Karpas-422 (cell line): Measurements from ENCODE around the gene LARGE1. TPM values are rescaled to one million over a fixed set of nuclear protein-coding genes. Genes with fewer than 3 reads are reported as not detected.

Source experiments
- DNase-seq: peaks from one replicate; pipeline ENCODE4 v3.0.0-alpha.2; 2015
- H2AFZ ChIP-seq: fragments of 200-600 bp; sonication (generic); 2 replicates; pipeline ENCODE4 v1.6.1; 2014; ENCODE audit warnings: antibody characterized with exemption, low read length, mixed read lengths
- H3K27ac ChIP-seq: fragments of 200-600 bp; sonication (generic); 2 replicates; pipeline ENCODE4 v1.5.1; 2014; ENCODE audit warnings: mild to moderate bottlenecking, low read length, moderate library complexity
- H3K27me3 ChIP-seq: fragments of 200-600 bp; sonication (generic); 2 replicates; pipeline ENCODE4 v1.6.1; 2014; ENCODE audit warnings: low read length, mixed read lengths
- H3K36me3 ChIP-seq: fragments of 200-600 bp; sonication (generic); 2 replicates; pipeline ENCODE4 v1.6.1; 2014; ENCODE audit warnings: low read length, mixed read lengths; ENCODE audit not compliant: insufficient read depth
- H3K4me1 ChIP-seq: fragments of 200-600 bp; sonication (generic); 2 replicates; pipeline ENCODE4 v1.6.1; 2014; ENCODE audit warnings: mild to moderate bottlenecking, low read length, mixed read lengths
- H3K4me2 ChIP-seq: fragments of 200-600 bp; sonication (generic); 2 replicates; pipeline ENCODE4 v1.6.1; 2014; ENCODE audit warnings: low read length, low read depth, mild to moderate bottlenecking; ENCODE audit not compliant: poor library complexity, severe bottlenecking
- H3K4me3 ChIP-seq: fragments of 200-600 bp; sonication (generic); 2 replicates; pipeline ENCODE4 v1.5.1; 2014; ENCODE audit warnings: mild to moderate bottlenecking, antibody characterized with exemption, low read length, mixed read lengths
- H3K79me2 ChIP-seq: fragments of 200-600 bp; sonication (generic); 2 replicates; pipeline ENCODE4 v1.6.1; 2014; ENCODE audit warnings: mild to moderate bottlenecking, low read length, mixed read lengths
- H3K9ac ChIP-seq: fragments of 200-600 bp; sonication (generic); 2 replicates; pipeline ENCODE4 v1.6.0; 2014; ENCODE audit warnings: low read length
- H3K9me2 ChIP-seq: fragments of 200-600 bp; sonication (generic), shearing (Covaris generic); replicated peaks from 2 replicates; pipeline ENCODE4 v1.6.0; 2014; ENCODE audit warnings: mild to moderate bottlenecking, low read length, moderate library complexity; ENCODE audit not compliant: insufficient read depth
- H3K9me3 ChIP-seq: fragments of 300-700, 200-600 bp; sonication (generic); 2 replicates; pipeline ENCODE4 v1.6.1; 2014; ENCODE audit warnings: low read length, mixed read lengths
- H4K20me1 ChIP-seq: fragments of 200-600 bp; sonication (generic); 2 replicates; pipeline ENCODE4 v1.6.1; 2014; ENCODE audit warnings: mild to moderate bottlenecking, antibody characterized with exemption, low read length, low read depth; ENCODE audit not compliant: insufficient read depth
- total RNA-seq: library from RNA; depleted of rRNA; stranded (reverse); fragments of >200 nt; shearing (Covaris generic); gene quantifications from 2 replicates; pipeline ENCODE4 v1.2.3, GENCODE V29; 2014; ENCODE audit warnings: low replicate concordance

Gene LARGE1
- total RNA-seq, 1 experiment from 2014 or later: 0.15 TPM

GRCh38 chr22:33260498-33260897, 659.8 kb downstream of the LARGE1 start:
- Histone ChIP-seq H3K27me3 (no peaks in the 10 kb centered on the region), H3K36me3 (no peaks in the 10 kb centered on the region), H3K4me3 (no peak overlapping the region), H4K20me1 (no peaks in the 10 kb centered on the region), H3K4me2 (no peak overlapping the region), H3K9ac (no peak overlapping the region), H3K27ac (no peak overlapping the region), H3K4me1 (peaks cover 10% of the 10 kb centered on the region), H3K79me2 (no peaks in the 10 kb centered on the region), H2AFZ (no peak overlapping the region), H3K9me3 (no peaks in the 10 kb centered on the region), H3K9me2 (no peaks in the 10 kb centered on the region)
- no peak for DNase-seq

GRCh38 chr22:33255791-33256190, 664.5 kb downstream of the LARGE1 start:
- Histone ChIP-seq H3K4me3 (no peak overlapping the region), H3K9ac (no peak overlapping the region), H3K4me1 (peaks cover 12% of the 10 kb centered on the region), H3K79me2 (no peaks in the 10 kb centered on the region), H4K20me1 (no peaks in the 10 kb centered on the region), H3K36me3 (no peaks in the 10 kb centered on the region), H3K27me3 (no peaks in the 10 kb centered on the region), H3K9me3 (no peaks in the 10 kb centered on the region), H2AFZ (no peak overlapping the region), H3K27ac (no peak overlapping the region), H3K4me2 (no peak overlapping the region), H3K9me2 (no peaks in the 10 kb centered on the region)
- DNase-seq: no peak

GRCh38 chr22:33248948-33249347, 671.3 kb downstream of the LARGE1 start:
- H2AFZ ChIP-seq: no peak overlapping the region
- H3K27ac ChIP-seq: no peak overlapping the region
- H3K9me3 ChIP-seq: no peaks in the 10 kb centered on the region
- no peaks in the 10 kb centered on the region for H4K20me1 ChIP-seq
- H3K27me3 ChIP-seq: no peaks in the 10 kb centered on the region
- H3K4me3 ChIP-seq: no peak overlapping the region
- no peaks in the 10 kb centered on the region for H3K4me1 ChIP-seq
- no peak overlapping the region for H3K4me2 ChIP-seq
- no peaks in the 10 kb centered on the region for H3K36me3 ChIP-seq
- no peaks in the 10 kb centered on the region for H3K9me2 ChIP-seq
- no peak overlapping the region for H3K9ac ChIP-seq
- no peak for DNase-seq
- no peaks in the 10 kb centered on the region for H3K79me2 ChIP-seq

- Histone ChIP-seq H3K9me2 (no peaks in the 10 kb centered on the region), H3K27ac (no peak overlapping the region), H3K4me2 (no peak overlapping the region), H3K36me3 (no peaks in the 10 kb centered on the region), H2AFZ (no peak overlapping the region), H3K27me3 (0 out of 2 replicates have a peak, but pooled peaks cover 1% of the 10 kb centered on the region), H4K20me1 (no peaks in the 10 kb centered on the region), H3K9ac (no peak overlapping the region), H3K4me1 (no peaks in the 10 kb centered on the region), H3K9me3 (no peaks in the 10 kb centered on the region), H3K79me2 (no peaks in the 10 kb centered on the region), H3K4me3 (no peak overlapping the region)
- no peak for DNase-seq
Measured at GRCh38 chr22:33247758-33248157, 672.5 kb downstream of the LARGE1 start.

- H2AFZ ChIP-seq: no peak overlapping the region
- H3K9me2 ChIP-seq: no peaks in the 10 kb centered on the region
- 0 out of 2 replicates have a peak, but pooled peaks cover 3% of the 10 kb centered on the region for H3K27me3 ChIP-seq
- H3K27ac ChIP-seq: no peak overlapping the region
- H3K4me2 ChIP-seq: no peak overlapping the region
- H3K4me3 ChIP-seq: no peak overlapping the region
- H3K79me2 ChIP-seq: no peaks in the 10 kb centered on the region
- no peaks in the 10 kb centered on the region for H3K9me3 ChIP-seq
- H4K20me1 ChIP-seq: no peaks in the 10 kb centered on the region
- peaks cover 10% of the 10 kb centered on the region for H3K4me1 ChIP-seq
- no peak overlapping the region for H3K9ac ChIP-seq
- H3K36me3 ChIP-seq: no peaks in the 10 kb centered on the region
- DNase-seq: no peak
Measured at GRCh38 chr22:33242078-33242477, 678.2 kb downstream of the LARGE1 start.

- no peak overlapping the region for H3K4me3 ChIP-seq
- no peak for DNase-seq
- H3K27me3 ChIP-seq: 0 out of 2 replicates have a peak, but pooled peaks cover 3% of the 10 kb centered on the region
- H3K9me2 ChIP-seq: no peaks in the 10 kb centered on the region
- H3K27ac ChIP-seq: no peak overlapping the region
- no peak overlapping the region for H3K4me2 ChIP-seq
- no peaks in the 10 kb centered on the region for H3K79me2 ChIP-seq
- H3K36me3 ChIP-seq: no peaks in the 10 kb centered on the region
- H4K20me1 ChIP-seq: no peaks in the 10 kb centered on the region
- no peak overlapping the region for H2AFZ ChIP-seq
- no peak overlapping the region for H3K9ac ChIP-seq
- peaks cover 13% of the 10 kb centered on the region for H3K4me1 ChIP-seq
- H3K9me3 ChIP-seq: no peaks in the 10 kb centered on the region
Measured at GRCh38 chr22:33240888-33241475, 679.3 kb downstream of the LARGE1 start.

- no peak overlapping the region for H3K9ac ChIP-seq
- H2AFZ ChIP-seq: no peak overlapping the region
- no peaks in the 10 kb centered on the region for H3K79me2 ChIP-seq
- H3K4me1 ChIP-seq: peaks cover 3% of the 10 kb centered on the region
- no peaks in the 10 kb centered on the region for H3K9me2 ChIP-seq
- no peak for DNase-seq
- no peak overlapping the region for H3K27ac ChIP-seq
- peaks cover 10% of the 10 kb centered on the region for H3K9me3 ChIP-seq
- H3K4me2 ChIP-seq: no peak overlapping the region
- H4K20me1 ChIP-seq: no peaks in the 10 kb centered on the region
- no peaks in the 10 kb centered on the region for H3K36me3 ChIP-seq
- no peak overlapping the region for H3K4me3 ChIP-seq
- H3K27me3 ChIP-seq: no peaks in the 10 kb centered on the region
Measured at GRCh38 chr22:33232071-33232470, 688.2 kb downstream of the LARGE1 start.

- no peaks in the 10 kb centered on the region for H4K20me1 ChIP-seq
- H3K9me2 ChIP-seq: no peaks in the 10 kb centered on the region
- no peak overlapping the region for H3K27ac ChIP-seq
- no peak overlapping the region for H3K4me2 ChIP-seq
- no peak overlapping the region for H3K9ac ChIP-seq
- DNase-seq: no peak
- H3K27me3 ChIP-seq: no peaks in the 10 kb centered on the region
- peaks cover 10% of the 10 kb centered on the region for H3K9me3 ChIP-seq
- H3K4me1 ChIP-seq: no peaks in the 10 kb centered on the region
- H3K79me2 ChIP-seq: no peaks in the 10 kb centered on the region
- H3K4me3 ChIP-seq: no peak overlapping the region
- H2AFZ ChIP-seq: no peak overlapping the region
- H3K36me3 ChIP-seq: no peaks in the 10 kb centered on the region
Measured at GRCh38 chr22:33227791-33228190, 692.5 kb downstream of the LARGE1 start.
